Stomach (tissue), 4 donors: ENCODE results near the gene LIMA1.

Experiments
- CTCF ChIP-seq, 7 experiments: fragments of 450-650 bp in 4 of 7; fragments of 200-600 bp in 3 of 7; sonication (generic) in 3 of 7; IDR thresholded peaks; one replicate each; pipeline ENCODE4 v1.5.1; 2016 to 2019; ENCODE audit warnings: antibody characterized with exemption in 7 of 7, control low read depth in 2 of 7, mild to moderate bottlenecking in 1 of 7
- EP300 ChIP-seq: sonication (generic); formaldehyde crosslinking; IDR thresholded peaks from one replicate; pipeline ENCODE4 v1.6.1; 2017; ENCODE audit warnings: antibody characterized with exemption
- POLR2A ChIP-seq, 4 donors: fragments of 450-650 bp; IDR thresholded peaks; one replicate each; pipeline ENCODE4 v1.6.1; 2016; ENCODE audit warnings: antibody characterized with exemption in 4 of 4, control low read depth in 2 of 4, mild to moderate bottlenecking in 1 of 4, moderate library complexity in 1 of 4
- POLR2AphosphoS5 ChIP-seq, 3 donors: sonication (generic); formaldehyde crosslinking; IDR thresholded peaks; one replicate each; pipeline ENCODE4 v1.6.1; 2016; ENCODE audit warnings: antibody characterized with exemption in 3 of 3

- TF ChIP-seq CTCF (IDR thresholded peaks at IDR 0.05) (no peak), POLR2A (IDR thresholded peaks at IDR 0.05) (no peak), EP300 (no peak), POLR2AphosphoS5 (IDR thresholded peaks at IDR 0.05) (peak in 1 of 3 donors; percentile 65)
Observed at GRCh38 chr12:50325890-50326391, 42.6 kb upstream of the LIMA1 start.
